ENCODE measurements around the gene CBX2.

- TF ChIP-seq POLR2A (IDR thresholded peaks at IDR 0.05) (no peak), CTCF (IDR thresholded peaks at IDR 0.05) (no peak)
These were observed 13.1 kb downstream of the CBX2 start for GRCh38 chr17:79790805-79791734.
